ENCODE measurements around the gene S100A1. TPM values are rescaled to one million over a fixed set of nuclear protein-coding genes. Genes with fewer than 3 reads are reported as not detected.

Gene S100A1
- total RNA-seq, 2 experiments from 2014 or later = not detected

DNA sequence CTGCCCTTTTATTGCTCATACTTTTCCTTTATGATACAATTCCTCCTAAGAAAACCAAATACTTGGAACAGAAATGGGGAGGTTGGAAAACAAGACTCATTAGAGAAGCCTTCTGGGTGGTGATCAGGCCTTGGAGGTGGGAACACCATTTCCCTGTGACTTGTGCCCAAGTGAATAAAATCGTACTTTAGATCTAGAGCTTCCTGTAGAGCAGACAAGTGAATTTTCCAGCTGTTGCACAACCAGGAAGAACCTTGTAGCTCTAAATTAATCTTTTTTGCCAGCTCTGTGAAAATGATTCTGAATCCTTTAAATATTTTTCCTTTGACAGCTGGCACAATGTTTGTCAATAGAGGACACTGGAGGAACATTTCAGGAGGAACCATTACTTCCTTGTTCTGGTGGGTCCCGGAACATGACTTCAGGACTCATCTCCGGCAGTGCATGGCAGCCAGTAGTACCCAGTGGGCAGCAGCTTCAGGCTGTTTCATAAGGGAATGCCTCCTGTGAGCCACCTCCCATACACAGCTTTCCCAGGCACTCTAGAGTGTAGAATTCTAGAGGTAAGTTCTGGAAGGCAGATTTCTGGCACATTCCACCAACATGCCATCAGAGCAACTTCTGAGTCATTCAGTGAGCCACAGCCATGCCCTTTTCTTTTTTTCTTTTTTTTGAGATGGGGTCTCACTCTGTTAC, 24.7 kb downstream of the S100A1 start:
- no peak for DNase-seq
- intact Hi-C loops (cut with DNase I, micrococcal nuclease) = no loop called here
- H3K4me3 ChIP-seq (ENCODE audit: low read length) = no peak overlapping the region

GRCh38 chr1:153655333-153655732, 27.1 kb downstream of the S100A1 start:
- ChIA-PET CTCF (interaction anchor here (1.4 kb wide), 1 partner anchor 21 kb away, joined by 3 read pairs; the partner anchor contains the start of gene CHTOP), POLR2A (no interaction called here)
- Histone ChIP-seq H3K36me3 (ENCODE audit: insufficient read depth, low read length) (no peaks in the 10 kb centered on the region), H3K4me3 (ENCODE audit: low read length) (no peak overlapping the region), H3K27me3 (ENCODE audit: control insufficient read depth in 1 of 2, insufficient read depth in 2 of 2, low read length in 2 of 2) (no peaks in the 10 kb centered on the region), H3K4me1 (ENCODE audit: insufficient read depth, low read length) (peaks cover 24% of the 10 kb centered on the region), H3K9me3 (ENCODE audit: control insufficient read depth in 1 of 2, insufficient read depth in 1 of 2, low read length in 2 of 2) (no peaks in the 10 kb centered on the region), H3K27ac (ENCODE audit: low read depth in 1 of 2, low read length in 2 of 2) (no peak overlapping the region)
- H3K4me1 Mint-ChIP-seq (ENCODE audit: low read depth) = peaks cover 16% of the 10 kb centered on the region
- DNase-seq (no peak), ATAC-seq (ENCODE audit: poor library complexity) (no peak)
- no peak overlapping the region for H3K4me3 Mint-ChIP-seq
- H3K9me3 Mint-ChIP-seq = no peaks in the 10 kb centered on the region
- no peak for TF ChIP-seq CTCF (IDR thresholded peaks at IDR 0.05)
- H3K27me3 Mint-ChIP-seq = no peaks in the 10 kb centered on the region
- no peak overlapping the region for H3K27ac Mint-ChIP-seq
- intact Hi-C loops (cut with DNase I, micrococcal nuclease) = loop anchor here in 1 of 2 experiments (5.0 kb wide), 1 partner anchor 72 kb away; the partner anchor contains the start of gene INTS3
- peaks cover 10% of the 10 kb centered on the region for H3K36me3 Mint-ChIP-seq (ENCODE audit: low read depth)

More for the DNA sequence above, 24.7 kb downstream of the S100A1 start:
- Histone ChIP-seq H3K27ac (ENCODE audit: low read depth in 1 of 2, low read length in 2 of 2) (no peak overlapping the region), H3K36me3 (ENCODE audit: insufficient read depth, low read length) (no peaks in the 10 kb centered on the region), H3K27me3 (ENCODE audit: control insufficient read depth in 1 of 2, insufficient read depth in 2 of 2, low read length in 2 of 2) (no peaks in the 10 kb centered on the region), H3K4me1 (ENCODE audit: insufficient read depth, low read length) (peaks cover 24% of the 10 kb centered on the region), H3K9me3 (ENCODE audit: control insufficient read depth in 1 of 2, insufficient read depth in 1 of 2, low read length in 2 of 2) (no peaks in the 10 kb centered on the region)
- Mint-ChIP-seq H3K27me3 (no peaks in the 10 kb centered on the region), H3K36me3 (ENCODE audit: low read depth) (no peaks in the 10 kb centered on the region), H3K27ac (no peak overlapping the region), H3K9me3 (no peaks in the 10 kb centered on the region), H3K4me1 (ENCODE audit: low read depth) (peaks cover 18% of the 10 kb centered on the region), H3K4me3 (no peak overlapping the region)
- TF ChIP-seq CTCF (IDR thresholded peaks at IDR 0.05) = no peak
- no peak for ATAC-seq (ENCODE audit: poor library complexity)
- ChIA-PET POLR2A (interaction anchor here (1.3 to 2.2 kb wide), 2 partner anchors 18 to 19 kb away, joined by 3 to 15 read pairs; partner anchors contain the start of genes CHTOP and ILF2), CTCF (no interaction called here)

DNA sequence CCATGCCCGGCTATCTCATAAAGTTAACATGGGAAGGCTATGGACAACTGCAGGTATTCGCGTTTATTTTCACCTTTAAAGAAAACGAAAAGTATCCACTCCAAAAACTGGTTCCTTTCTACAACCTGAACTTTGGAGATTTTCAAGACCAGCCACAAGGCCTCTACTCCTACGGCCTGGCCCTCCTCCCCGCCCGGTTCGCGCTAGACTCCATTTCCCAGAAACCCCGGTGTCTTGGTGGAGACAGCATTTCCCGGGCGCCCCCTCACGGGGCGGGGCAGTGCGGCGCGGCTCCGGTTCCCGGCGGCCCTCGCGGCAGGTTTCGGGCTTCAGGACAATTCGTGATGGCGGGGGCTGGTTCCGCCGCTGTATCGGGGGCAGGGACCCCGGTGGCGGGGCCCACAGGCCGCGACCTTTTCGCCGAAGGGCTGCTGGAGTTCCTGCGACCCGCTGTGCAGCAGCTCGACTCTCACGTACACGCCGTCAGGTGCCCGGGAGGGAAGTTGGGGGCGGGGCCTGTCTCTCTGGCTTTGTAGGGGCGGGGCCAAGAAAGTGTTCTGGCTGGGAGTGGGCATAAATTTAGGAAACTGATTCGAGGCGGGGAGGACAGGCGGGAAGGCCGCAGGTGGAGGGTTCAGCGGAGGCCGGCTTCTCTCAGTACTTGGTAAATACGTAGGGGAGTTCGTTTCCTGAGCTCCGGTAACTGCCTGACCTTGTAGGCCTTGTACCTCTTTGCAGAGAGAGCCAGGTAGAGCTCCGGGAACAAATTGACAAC, 30.4 kb downstream of the S100A1 start, which contains the start of gene SNAPIN:
Gene SNAPIN, plus strand, starts transcription at position 304 of the 775 bp plus-strand sequence. Its CDS starts 41 bp downstream, at position 345.
- Mint-ChIP-seq H3K4me1 (ENCODE audit: low read depth) (peaks cover 16% of the 10 kb centered on the region), H3K36me3 (ENCODE audit: low read depth) (peaks cover 40% of the 10 kb centered on the region), H3K27ac (peak within 1 kb of the TSS; percentile 94), H3K27me3 (no peaks in the 10 kb centered on the region), H3K9me3 (no peaks in the 10 kb centered on the region), H3K4me3 (peak within 1 kb of the TSS; percentile 97)
- POLR2A ChIA-PET = interaction anchor here (0.9 to 5.0 kb wide), 11 partner anchors 9 to 333 kb away, joined by 3 to 61 read pairs (median 5); partner anchors contain the start of genes CHTOP, ILF2, JTB and RPS27
- Histone ChIP-seq H3K27me3 (ENCODE audit: control insufficient read depth in 1 of 2, insufficient read depth in 2 of 2, low read length in 2 of 2) (no peaks in the 10 kb centered on the region), H3K27ac (ENCODE audit: low read depth in 1 of 2, low read length in 2 of 2) (peak within 1 kb of the TSS; percentile 76 to 84), H3K4me3 (ENCODE audit: low read length) (peak within 1 kb of the TSS; percentile 79), H3K36me3 (ENCODE audit: insufficient read depth, low read length) (peaks cover 31% of the 10 kb centered on the region), H3K9me3 (ENCODE audit: control insufficient read depth in 1 of 2, insufficient read depth in 1 of 2, low read length in 2 of 2) (no peaks in the 10 kb centered on the region), H3K4me1 (ENCODE audit: insufficient read depth, low read length) (peaks cover 22% of the 10 kb centered on the region)
- ATAC-seq (ENCODE audit: poor library complexity) = peak; percentile 96
- TF ChIP-seq CTCF (IDR thresholded peaks at IDR 0.05) = no peak
- CTCF ChIA-PET = interaction anchor here (0.7 to 1.7 kb wide), 2 partner anchors 13 to 123 kb away, joined by 3 read pairs; partner anchors contain the start of genes ILF2 and S100A6
- DNase-seq = peak; percentile 78 to 93 (median 87)
- intact Hi-C loops (cut with DNase I, micrococcal nuclease) = loop anchor here (1.0 to 5.0 kb wide), 4 partner anchors 11 to 69 kb away; partner anchors contain the start of genes CHTOP (in 2 of the 2) and INTS3 (in 1 of the 2)

Data from CD4-positive, alpha-beta T cell (primary cell).